ENCODE results near the gene SPATA2L. TPM values are rescaled to one million over a fixed set of nuclear protein-coding genes. Genes with fewer than 3 reads are reported as not detected.

The SPATA2L gene
- total RNA-seq, 2 donors from 2014 or later, result 5.9 to 12.7 TPM

DNA sequence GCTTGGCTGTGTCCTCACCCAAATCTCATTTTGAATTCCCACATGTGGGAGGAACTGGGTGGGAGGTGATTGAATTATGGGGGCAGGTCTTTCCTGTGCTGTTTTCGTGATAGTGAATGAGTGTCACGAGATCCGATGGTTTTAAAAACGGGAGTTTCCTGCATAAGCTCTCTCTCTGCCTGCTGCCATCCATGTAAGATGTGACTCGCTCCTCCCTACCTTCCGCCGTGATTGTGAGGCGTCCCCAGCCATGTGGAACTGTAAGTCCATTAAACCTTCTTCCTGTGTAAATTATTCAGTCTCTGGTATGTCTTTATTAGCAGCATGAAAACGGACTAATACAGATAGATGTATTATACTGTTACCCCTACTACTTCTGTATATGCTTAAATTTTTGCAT is 40.3 kb downstream of the SPATA2L start:
- no peaks in the 10 kb centered on the region for H3K9me3 ChIP-seq
- no peaks in the 10 kb centered on the region for H3K36me3 ChIP-seq
- peaks cover 0 to 22% of the 10 kb centered on the region in 2 donors for H3K4me1 ChIP-seq
- DNase-seq (ENCODE audit: low spot score), result no peak
- TF ChIP-seq, protein P1, sequence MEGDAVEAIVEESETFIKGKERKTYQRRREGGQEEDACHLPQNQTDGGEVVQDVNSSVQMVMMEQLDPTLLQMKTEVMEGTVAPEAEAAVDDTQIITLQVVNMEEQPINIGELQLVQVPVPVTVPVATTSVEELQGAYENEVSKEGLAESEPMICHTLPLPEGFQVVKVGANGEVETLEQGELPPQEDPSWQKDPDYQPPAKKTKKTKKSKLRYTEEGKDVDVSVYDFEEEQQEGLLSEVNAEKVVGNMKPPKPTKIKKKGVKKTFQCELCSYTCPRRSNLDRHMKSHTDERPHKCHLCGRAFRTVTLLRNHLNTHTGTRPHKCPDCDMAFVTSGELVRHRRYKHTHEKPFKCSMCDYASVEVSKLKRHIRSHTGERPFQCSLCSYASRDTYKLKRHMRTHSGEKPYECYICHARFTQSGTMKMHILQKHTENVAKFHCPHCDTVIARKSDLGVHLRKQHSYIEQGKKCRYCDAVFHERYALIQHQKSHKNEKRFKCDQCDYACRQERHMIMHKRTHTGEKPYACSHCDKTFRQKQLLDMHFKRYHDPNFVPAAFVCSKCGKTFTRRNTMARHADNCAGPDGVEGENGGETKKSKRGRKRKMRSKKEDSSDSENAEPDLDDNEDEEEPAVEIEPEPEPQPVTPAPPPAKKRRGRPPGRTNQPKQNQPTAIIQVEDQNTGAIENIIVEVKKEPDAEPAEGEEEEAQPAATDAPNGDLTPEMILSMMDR (IDR thresholded peaks at IDR 0.05), result no peak
- no peak overlapping the region for H3K27ac ChIP-seq
- H3K27me3 ChIP-seq, result no peaks in the 10 kb centered on the region
- no peak overlapping the region for H3K4me3 ChIP-seq

DNA sequence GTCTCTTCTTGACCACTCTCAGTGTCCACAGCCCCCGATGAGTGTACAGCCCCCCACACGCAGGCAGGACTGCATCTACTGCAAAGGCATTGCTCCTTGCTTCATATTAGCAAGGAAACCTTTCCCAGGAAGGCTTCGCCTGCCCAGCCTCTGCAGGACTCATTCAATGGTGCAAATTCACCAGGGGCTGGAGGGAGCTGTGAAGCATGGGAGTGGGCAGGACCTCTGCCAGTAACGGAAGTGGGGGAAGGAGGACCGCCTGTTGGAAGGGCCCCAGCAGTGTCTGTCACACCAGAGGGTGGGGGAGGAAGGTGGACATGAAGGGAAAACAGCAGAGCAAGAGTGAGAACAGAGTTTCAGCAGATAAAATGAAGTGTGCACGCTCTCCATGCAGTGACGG is 41.4 kb downstream of the SPATA2L start:
- H3K4me3 ChIP-seq, result no peak overlapping the region
- peaks cover 0 to 24% of the 10 kb centered on the region in 2 donors for H3K4me1 ChIP-seq
- H3K9me3 ChIP-seq, result no peaks in the 10 kb centered on the region
- no peaks in the 10 kb centered on the region for H3K36me3 ChIP-seq
- no peak for DNase-seq (ENCODE audit: low spot score)
- no peak overlapping the region for H3K27ac ChIP-seq
- no peaks in the 10 kb centered on the region for H3K27me3 ChIP-seq
- TF ChIP-seq, protein P1 (IDR thresholded peaks at IDR 0.05), result no peak

DNA sequence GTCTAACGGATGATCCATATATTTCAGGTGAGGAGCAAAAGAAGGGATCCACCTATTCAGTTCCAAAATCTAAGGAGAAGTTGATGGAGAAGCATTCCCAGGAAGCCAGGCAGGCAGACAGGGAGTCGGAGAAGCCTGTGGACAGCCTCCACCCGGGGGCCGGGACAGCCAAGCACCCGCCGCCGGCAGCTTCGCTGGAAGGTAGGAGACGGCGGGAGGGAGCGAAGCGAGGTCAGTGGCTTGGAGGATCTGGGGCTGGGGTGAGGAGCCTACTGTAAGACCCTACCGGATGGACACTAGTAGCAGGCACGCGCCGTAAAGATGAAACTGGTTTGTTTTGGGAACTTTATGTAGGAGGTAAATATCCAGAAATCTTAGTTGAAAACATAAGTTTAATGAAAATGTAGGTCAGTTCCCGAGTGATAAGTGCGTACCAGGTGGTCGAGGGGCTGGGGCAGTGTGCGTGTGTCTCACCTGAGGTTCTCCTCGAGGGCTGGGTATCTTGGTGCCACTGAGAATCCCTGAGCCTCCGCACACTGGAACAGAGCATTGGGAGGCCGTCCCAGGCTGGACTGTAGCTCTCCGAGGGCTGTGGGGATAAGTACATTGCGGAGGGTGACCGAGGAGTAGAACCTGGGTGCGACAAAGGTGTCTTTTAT is 43.2 kb downstream of the SPATA2L start:
- DNase-seq (ENCODE audit: low spot score), result no peak
- H3K27me3 ChIP-seq, result no peaks in the 10 kb centered on the region
- peak overlapping the region; percentile 84 to 99 for H3K4me3 ChIP-seq
- H3K9me3 ChIP-seq, result no peaks in the 10 kb centered on the region
- peak overlapping the region; percentile 86 for H3K27ac ChIP-seq
- no peaks in the 10 kb centered on the region for H3K36me3 ChIP-seq
- H3K4me1 ChIP-seq, result peaks cover 0 to 24% of the 10 kb centered on the region in 2 donors
- TF ChIP-seq, protein P1 (IDR thresholded peaks at IDR 0.05), result no peak

DNA sequence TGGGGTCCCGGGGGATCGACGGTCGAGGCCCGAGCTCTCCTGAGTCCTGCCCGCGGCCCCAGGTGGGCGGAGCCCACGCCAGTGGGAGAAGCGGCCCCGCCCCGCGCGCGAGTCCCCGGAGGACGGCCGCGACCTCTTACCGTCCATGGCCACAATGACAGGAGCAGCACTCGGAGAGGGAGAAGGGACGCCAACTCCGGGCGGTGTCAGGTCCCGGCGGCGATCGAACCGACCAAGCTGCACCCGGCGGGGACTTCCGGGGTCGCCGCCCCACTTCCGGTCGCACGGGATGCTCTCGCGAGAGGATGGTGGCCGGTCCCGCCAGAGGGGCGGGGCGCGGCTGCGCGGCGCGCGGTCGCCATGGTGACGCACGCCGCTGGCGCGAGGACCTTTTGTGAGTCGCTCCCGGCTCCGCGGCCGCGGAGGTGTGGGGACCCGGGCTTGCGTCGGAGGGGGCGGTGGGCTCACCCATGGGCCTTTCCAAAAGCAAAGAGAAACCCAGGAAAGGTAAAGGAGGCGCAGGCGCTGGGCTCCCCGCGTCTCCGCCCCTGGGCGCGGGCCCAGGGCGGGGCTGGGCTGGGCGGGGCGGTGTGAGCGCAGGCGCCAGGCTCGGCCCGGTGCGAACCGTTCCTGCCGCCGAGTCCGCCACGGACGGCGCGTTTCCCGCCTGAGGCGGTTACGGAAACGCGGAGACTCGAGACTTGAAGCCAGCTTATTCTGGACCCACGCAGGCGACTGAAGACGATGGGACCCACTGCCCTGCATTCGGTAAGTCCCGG is 43.9 kb downstream of the SPATA2L start, which contains the start of the genes CHMP1A and SPATA33:
CHMP1A (minus strand) TSS at position 267 of the 779 bp plus-strand sequence; CDS start at position 147, 120 bp downstream.
SPATA33 (plus strand) TSS at position 395 of the 779 bp plus-strand sequence; CDS start at position 471, 76 bp downstream.
- DNase-seq (ENCODE audit: low spot score), result peak; percentile 85
- Histone ChIP-seq H3K4me1 (peaks cover 0 to 24% of the 10 kb centered on the region in 2 donors), H3K27me3 (no peaks in the 10 kb centered on the region), H3K9me3 (no peaks in the 10 kb centered on the region), H3K36me3 (no peaks in the 10 kb centered on the region), H3K4me3 (peak within 1 kb of the TSS; percentile 84 to 99), H3K27ac (peak within 1 kb of the TSS; percentile 86)
- TF ChIP-seq, protein P1 (IDR thresholded peaks at IDR 0.05), result no peak

DNA sequence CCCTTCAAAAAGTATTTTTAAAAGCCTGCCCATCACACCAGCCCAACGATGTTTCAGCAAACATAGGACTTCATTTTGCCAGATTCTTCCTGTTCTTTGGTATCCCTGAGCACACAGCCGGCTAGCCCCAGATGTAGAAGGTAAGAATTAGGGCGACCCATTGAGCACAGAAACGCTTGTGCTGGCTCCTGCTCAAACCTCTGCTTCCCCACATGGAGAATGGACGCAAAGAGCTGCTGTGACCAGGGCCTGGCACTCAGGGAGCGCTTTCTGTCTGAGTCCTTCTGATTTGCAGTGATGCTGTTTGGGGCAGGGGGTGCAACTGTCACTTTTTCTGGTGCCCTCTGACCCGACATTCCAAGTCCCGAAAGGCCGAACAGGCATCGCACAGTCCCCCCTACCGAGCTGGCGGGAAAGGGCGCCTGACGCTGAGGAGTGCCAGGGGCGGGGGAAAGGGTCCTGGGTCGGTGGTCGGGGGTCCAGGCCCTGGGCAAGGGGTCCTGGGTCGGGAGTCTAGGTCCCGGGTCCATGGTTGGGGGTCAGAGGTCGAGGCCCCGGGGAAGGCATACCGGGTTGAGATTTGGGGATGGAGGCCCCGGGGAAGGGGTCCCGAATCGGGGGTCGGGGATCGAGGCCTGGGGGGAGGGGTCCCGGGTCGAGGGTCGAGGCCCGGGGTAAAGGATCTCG is 44.9 kb downstream of the SPATA2L start:
- DNase-seq (ENCODE audit: low spot score), result no peak
- peak overlapping the region; percentile 86 for H3K27ac ChIP-seq

More for the DNA sequence above, 44.9 kb downstream of the SPATA2L start:
- Histone ChIP-seq H3K4me3 (peak overlapping the region; percentile 84 to 99), H3K4me1 (peaks cover 0 to 24% of the 10 kb centered on the region in 2 donors), H3K9me3 (no peaks in the 10 kb centered on the region), H3K27me3 (no peaks in the 10 kb centered on the region), H3K36me3 (no peaks in the 10 kb centered on the region)
- TF ChIP-seq, protein P1 (IDR thresholded peaks at IDR 0.05), result no peak

Data from right atrium auricular region (tissue), 2 donors.